GM18502 (cell line): ENCODE measurements around the gene APMAP.
"Not testable (repeated sequence)": the region's sequence is repeated elsewhere in the genome, so short reads cannot be mapped to it uniquely, and the experiment has no call there.

ENCODE experiments used
- ATAC-seq: cut with Tn5 transposase; IDR thresholded peaks from one replicate; pipeline ENCODE4 v1.9.1; 2021; ENCODE audit warnings: mild to moderate bottlenecking; ENCODE audit not compliant: unreplicated experiment, poor library complexity

Gene APMAP

GRCh38 chr20:24956001-24956841 is 36.3 kb downstream of the APMAP start:
- ATAC-seq, result no peak

- ATAC-seq, result peak; percentile 81
These were observed 37.5 kb downstream of the APMAP start for GRCh38 chr20:24955045-24955444.

GRCh38 chr20:24954566-24954965 is 38.0 kb downstream of the APMAP start:
- no peak for ATAC-seq

- ATAC-seq, result no peak
These were observed 38.4 kb downstream of the APMAP start for GRCh38 chr20:24954151-24954550.

- no peak for ATAC-seq
These were observed 38.9 kb downstream of the APMAP start for GRCh38 chr20:24953621-24954133.

GRCh38 chr20:24953209-24953575 is 39.4 kb downstream of the APMAP start:
- no peak for ATAC-seq

- ATAC-seq, result no peak
These were observed 40.0 kb downstream of the APMAP start for GRCh38 chr20:24952376-24953208.

- no peak for ATAC-seq
These were observed 40.9 kb downstream of the APMAP start for GRCh38 chr20:24951536-24952083.

GRCh38 chr20:24950836-24951525 is 41.6 kb downstream of the APMAP start:
- no peak for ATAC-seq

- no peak for ATAC-seq
These were observed 42.3 kb downstream of the APMAP start for GRCh38 chr20:24950128-24950835.

GRCh38 chr20:24949756-24950127 is 42.8 kb downstream of the APMAP start:
- ATAC-seq, result no peak

GRCh38 chr20:24948939-24949679 is 43.4 kb downstream of the APMAP start, which contains the start of gene CST7:
TSS of gene CST7 (plus strand) at chr20:24949269. CDS start at chr20:24949506, 237 bp downstream.
- peak; percentile 80 for ATAC-seq

GRCh38 chr20:24948396-24948938 is 44.1 kb downstream of the APMAP start:
- ATAC-seq, result not testable (repeated sequence)

GRCh38 chr20:24946376-24946775 is 46.2 kb downstream of the APMAP start:
- not testable (repeated sequence) for ATAC-seq

GRCh38 chr20:24943731-24944130 is 48.8 kb downstream of the APMAP start:
- ATAC-seq, result no peak

- ATAC-seq, result no peak
These were observed 49.4 kb downstream of the APMAP start for GRCh38 chr20:24943196-24943595.

- no peak for ATAC-seq
These were observed 49.9 kb downstream of the APMAP start for GRCh38 chr20:24942679-24943078.

GRCh38 chr20:24939036-24939435 is 53.5 kb downstream of the APMAP start:
- no peak for ATAC-seq

GRCh38 chr20:24938498-24938897 is 54.1 kb downstream of the APMAP start:
- ATAC-seq, result no peak
